M059J (cell line): Measurements from ENCODE around the gene PRR32. TPM values are rescaled to one million over a fixed set of nuclear protein-coding genes. Genes with fewer than 3 reads are reported as not detected.
"Not testable (repeated sequence)": the region's sequence is repeated elsewhere in the genome, so short reads cannot be mapped to it uniquely, and the experiment has no call there.

Experiments
- DNase-seq: peaks from one replicate; pipeline ENCODE4 v3.0.0-alpha.2; 2012; ENCODE audit warnings: low read depth
- total RNA-seq: library from RNA; depleted of rRNA; stranded (reverse); fragments of >200 nt; shearing (Covaris generic); gene quantifications from 2 replicates; pipeline ENCODE4 v1.2.3, GENCODE V29; 2014; rRNA removed

The PRR32 gene
- total RNA-seq: not detected in 2 replicates

- DNase-seq: no peak
Measured at GRCh38 chrX:126819429-126819828, at the start of gene PRR32. Gene PRR32, plus strand, starts transcription at chrX:126819729. Its CDS starts 115 bp downstream, at chrX:126819844.

- no peak for DNase-seq
Measured at GRCh38 chrX:126770179-126770578, 49.4 kb upstream of the PRR32 start.

- no peak for DNase-seq
Measured at GRCh38 chrX:126785539-126785938, 34.0 kb upstream of the PRR32 start.

- DNase-seq: no peak
Measured at GRCh38 chrX:126799059-126799458, 20.5 kb upstream of the PRR32 start.

- DNase-seq: not testable (repeated sequence)
Measured at GRCh38 chrX:126806784-126807183, 12.7 kb upstream of the PRR32 start.

GRCh38 chrX:126815806-126816205 lies 3.7 kb upstream of the PRR32 start:
- DNase-seq: no peak

- DNase-seq: no peak
Measured at GRCh38 chrX:126820700-126821420, 1.3 kb downstream of the PRR32 start.

- no peak for DNase-seq
Measured at GRCh38 chrX:126824338-126825007, 4.9 kb downstream of the PRR32 start.

- DNase-seq: no peak
Measured at GRCh38 chrX:126825566-126826193, 6.2 kb downstream of the PRR32 start.

- no peak for DNase-seq
Measured at GRCh38 chrX:126836186-126836585, 16.7 kb downstream of the PRR32 start.

- no peak for DNase-seq
Measured at GRCh38 chrX:126847143-126847542, 27.6 kb downstream of the PRR32 start.

- DNase-seq: no peak
Measured at GRCh38 chrX:126855839-126856524, 36.5 kb downstream of the PRR32 start.
